ENCODE measurements around the gene MDM2.

Gene MDM2

DNA sequence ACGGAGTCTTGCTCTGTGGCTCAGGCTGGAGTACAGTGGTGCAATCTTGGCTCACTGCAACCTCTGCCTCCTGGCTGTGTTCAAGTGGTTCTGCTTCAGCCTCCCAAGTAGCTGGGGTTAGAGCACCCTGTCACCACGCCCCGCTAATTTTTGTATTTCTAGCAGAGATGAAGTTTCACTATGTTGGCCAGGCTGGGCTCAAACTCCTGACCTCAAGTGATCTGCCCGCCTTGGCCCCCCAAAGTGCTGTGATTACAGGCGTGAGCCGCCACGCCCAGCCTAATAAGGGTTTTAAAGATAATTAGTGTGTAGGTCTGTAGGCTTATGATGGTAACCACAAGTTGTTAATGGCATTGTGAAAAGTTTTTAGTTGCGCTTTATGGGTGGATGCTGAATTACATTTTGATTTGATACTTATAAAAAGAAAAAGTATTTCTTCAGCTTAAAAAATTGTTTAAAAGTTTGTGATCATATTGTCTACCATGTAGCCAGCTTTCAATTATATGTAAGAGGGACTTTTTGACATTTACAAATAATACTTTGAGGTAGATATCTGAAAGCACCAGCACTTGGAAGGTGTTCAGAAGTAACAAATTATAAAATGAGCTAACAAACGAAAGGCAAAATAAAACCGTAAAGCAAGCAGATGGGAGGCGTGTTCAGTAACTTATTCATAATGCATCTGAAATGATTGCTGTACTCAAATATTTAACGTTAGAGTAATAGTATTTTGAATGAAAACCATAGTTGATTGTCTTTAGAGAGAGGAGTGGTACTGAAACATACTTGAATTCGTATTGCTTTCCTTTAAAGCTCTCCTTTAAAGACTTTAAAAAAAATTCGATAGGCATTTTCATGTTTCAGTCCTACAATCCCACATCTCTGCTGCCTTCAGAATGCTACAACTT lies 37.1 kb downstream of the MDM2 start:
- Histone ChIP-seq H3K36me3 (ENCODE audit: control insufficient read depth in 1 of 2, insufficient read depth in 2 of 2, low read length in 2 of 2) (peaks cover 17 to 23% of the 10 kb centered on the region in 2 donors), H3K9me3 (ENCODE audit: control insufficient read depth in 1 of 2, low read length in 2 of 2) (no peaks in the 10 kb centered on the region), H3K27me3 (ENCODE audit: low read depth, low read length) (no peaks in the 10 kb centered on the region), H3K27ac (ENCODE audit: low read length) (no peak overlapping the region), H3K4me3 (ENCODE audit: low read depth in 1 of 2, low read length in 2 of 2) (no peak overlapping the region), H3K4me1 (ENCODE audit: control insufficient read depth in 1 of 2, insufficient read depth in 2 of 2, low read length in 2 of 2) (no peaks in the 10 kb centered on the region)

DNA sequence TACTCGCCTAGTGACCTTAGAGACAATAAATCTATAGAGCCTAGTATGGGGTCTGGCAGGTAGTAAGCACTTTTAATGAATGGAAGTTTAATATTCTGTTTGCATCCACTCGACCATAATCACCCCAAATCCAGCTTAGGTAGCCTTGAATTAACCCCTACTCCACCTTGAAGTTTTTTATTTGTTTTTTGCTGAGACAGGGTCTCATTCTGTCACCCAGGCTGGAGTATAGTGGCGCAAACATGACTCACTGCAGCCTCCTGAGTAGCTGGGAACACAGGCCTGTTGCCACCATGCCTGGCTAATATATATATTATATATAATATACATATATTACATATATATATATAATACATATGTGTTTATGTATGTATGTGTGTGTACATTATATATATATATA lies 38.8 kb downstream of the MDM2 start:
- Histone ChIP-seq H3K27ac (ENCODE audit: low read length) (no peak overlapping the region), H3K4me3 (ENCODE audit: low read depth in 1 of 2, low read length in 2 of 2) (no peak overlapping the region), H3K9me3 (ENCODE audit: control insufficient read depth in 1 of 2, low read length in 2 of 2) (no peaks in the 10 kb centered on the region), H3K27me3 (ENCODE audit: low read depth, low read length) (no peaks in the 10 kb centered on the region), H3K36me3 (ENCODE audit: control insufficient read depth in 1 of 2, insufficient read depth in 2 of 2, low read length in 2 of 2) (peaks cover 7 to 16% of the 10 kb centered on the region in 2 donors), H3K4me1 (ENCODE audit: control insufficient read depth in 1 of 2, insufficient read depth in 2 of 2, low read length in 2 of 2) (no peaks in the 10 kb centered on the region)

DNA sequence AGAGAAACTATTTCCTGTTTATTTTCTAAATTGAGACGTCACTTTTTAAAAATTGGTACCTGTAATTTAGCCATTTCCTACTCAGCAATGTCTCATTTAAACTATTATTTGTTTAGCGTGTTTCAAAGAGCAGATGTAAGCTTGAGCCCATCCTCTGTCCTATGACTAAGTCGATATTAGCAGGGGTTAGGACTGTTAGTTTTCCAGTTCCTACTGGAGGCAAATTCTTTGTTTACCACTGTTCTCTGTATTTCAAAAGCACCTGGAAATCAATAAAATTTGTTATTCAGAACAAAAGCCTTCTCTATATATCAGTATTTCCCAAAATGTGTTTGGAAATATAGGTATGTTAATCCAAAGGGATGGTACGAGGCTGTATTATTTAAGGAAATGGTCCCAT lies 42.4 kb downstream of the MDM2 start:
- H3K9me3 ChIP-seq (ENCODE audit: control insufficient read depth in 1 of 2, low read length in 2 of 2) = no peaks in the 10 kb centered on the region
- H3K4me1 ChIP-seq (ENCODE audit: control insufficient read depth in 1 of 2, insufficient read depth in 2 of 2, low read length in 2 of 2) = no peaks in the 10 kb centered on the region
- no peak overlapping the region for H3K4me3 ChIP-seq (ENCODE audit: low read depth in 1 of 2, low read length in 2 of 2)
- no peaks in the 10 kb centered on the region for H3K27me3 ChIP-seq (ENCODE audit: low read depth, low read length)
- H3K36me3 ChIP-seq (ENCODE audit: control insufficient read depth in 1 of 2, insufficient read depth in 2 of 2, low read length in 2 of 2) = no peaks in the 10 kb centered on the region
- H3K27ac ChIP-seq (ENCODE audit: low read length) = no peak overlapping the region

DNA sequence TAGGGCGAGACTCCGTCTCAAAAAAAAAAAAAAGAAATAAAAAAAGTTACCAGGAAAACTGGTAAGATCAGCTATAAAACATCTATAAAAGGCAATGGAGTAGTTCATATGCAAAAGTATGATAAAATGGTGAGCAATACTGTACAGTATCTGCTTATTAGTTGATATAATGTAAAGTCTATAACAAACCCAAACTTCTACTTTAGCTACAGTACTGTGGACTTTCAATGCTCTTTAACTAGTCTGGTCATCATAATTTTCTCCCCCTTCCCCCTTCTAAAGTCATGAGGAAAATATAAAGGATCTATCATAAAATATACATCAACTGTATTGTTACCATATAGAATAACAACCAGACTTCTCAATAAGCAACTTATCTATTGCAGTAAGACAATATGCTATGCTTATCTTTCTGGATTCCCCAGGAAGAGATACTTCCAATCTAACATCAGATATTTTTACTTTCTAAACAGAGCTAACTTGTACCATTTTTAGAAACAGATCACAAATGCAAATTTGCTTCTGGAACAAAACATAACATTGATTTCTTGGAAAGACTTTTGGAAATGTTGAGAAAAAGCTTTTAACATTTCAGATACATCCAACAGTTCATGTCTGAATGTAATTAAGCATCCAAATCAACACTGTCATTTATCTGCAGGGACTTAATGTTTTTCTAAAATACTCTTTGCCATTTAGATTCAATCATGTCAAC lies 43.8 kb downstream of the MDM2 start:
- H3K9me3 ChIP-seq (ENCODE audit: control insufficient read depth in 1 of 2, low read length in 2 of 2) = no peaks in the 10 kb centered on the region
- no peak overlapping the region for H3K27ac ChIP-seq (ENCODE audit: low read length)
- no peaks in the 10 kb centered on the region for H3K4me1 ChIP-seq (ENCODE audit: control insufficient read depth in 1 of 2, insufficient read depth in 2 of 2, low read length in 2 of 2)
- no peaks in the 10 kb centered on the region for H3K36me3 ChIP-seq (ENCODE audit: control insufficient read depth in 1 of 2, insufficient read depth in 2 of 2, low read length in 2 of 2)
- H3K4me3 ChIP-seq (ENCODE audit: low read depth in 1 of 2, low read length in 2 of 2) = no peak overlapping the region
- H3K27me3 ChIP-seq (ENCODE audit: low read depth, low read length) = no peaks in the 10 kb centered on the region

DNA sequence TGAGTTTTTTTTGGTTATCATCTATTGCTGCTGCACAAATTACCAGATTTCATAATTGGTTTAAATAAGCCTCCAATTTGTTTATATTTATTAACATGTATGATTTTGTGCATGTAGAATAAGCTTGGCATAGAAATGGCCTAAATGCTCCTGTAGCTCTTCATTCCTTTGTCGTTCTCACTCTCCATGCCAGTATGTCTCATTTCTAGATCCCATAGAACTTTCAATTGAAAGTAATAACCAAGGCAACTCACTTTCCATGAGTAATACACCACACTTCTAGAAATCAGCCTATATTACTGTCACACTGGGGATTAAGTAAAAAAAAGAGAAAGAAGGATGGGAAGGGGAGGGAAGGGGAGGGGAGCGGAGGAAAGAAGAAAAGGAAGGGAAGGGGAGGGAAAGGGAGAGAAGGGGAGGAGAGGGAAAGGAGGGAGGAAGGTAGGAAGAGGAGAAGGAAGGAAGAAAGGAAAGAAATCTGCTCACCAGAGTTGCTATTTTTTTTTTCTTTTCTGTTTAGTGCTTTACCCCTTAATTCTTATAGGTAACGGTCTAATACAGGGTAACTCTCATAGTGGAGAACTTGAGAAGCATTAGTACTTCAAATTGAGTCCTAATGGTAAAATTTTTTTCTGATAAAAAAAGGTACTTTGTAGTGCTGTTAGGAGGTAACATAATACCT lies 45.6 kb downstream of the MDM2 start:
- no peak overlapping the region for H3K4me3 ChIP-seq (ENCODE audit: low read depth in 1 of 2, low read length in 2 of 2)
- H3K27ac ChIP-seq (ENCODE audit: low read length) = no peak overlapping the region
- H3K9me3 ChIP-seq (ENCODE audit: control insufficient read depth in 1 of 2, low read length in 2 of 2) = no peaks in the 10 kb centered on the region
- no peaks in the 10 kb centered on the region for H3K27me3 ChIP-seq (ENCODE audit: low read depth, low read length)
- no peaks in the 10 kb centered on the region for H3K36me3 ChIP-seq (ENCODE audit: control insufficient read depth in 1 of 2, insufficient read depth in 2 of 2, low read length in 2 of 2)
- no peaks in the 10 kb centered on the region for H3K4me1 ChIP-seq (ENCODE audit: control insufficient read depth in 1 of 2, insufficient read depth in 2 of 2, low read length in 2 of 2)

DNA sequence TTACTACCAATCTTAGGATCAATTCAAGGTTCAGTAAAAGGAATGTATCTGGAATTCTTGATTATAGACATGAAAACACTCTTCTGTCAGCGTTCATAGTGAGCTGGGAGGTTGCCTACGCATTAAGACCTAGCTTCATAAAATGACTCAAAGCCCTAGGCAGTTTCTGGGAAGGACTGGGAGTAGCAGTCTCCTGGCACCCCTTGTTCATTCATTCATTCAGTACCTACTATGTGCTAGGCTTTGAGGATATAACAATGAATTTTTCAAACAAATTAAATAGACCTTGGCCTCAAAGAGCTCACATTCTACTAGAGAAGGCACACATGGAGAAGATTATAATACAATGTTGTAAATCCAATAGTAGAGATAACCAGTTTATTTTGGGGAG lies 46.1 kb downstream of the MDM2 start:
- Histone ChIP-seq H3K36me3 (ENCODE audit: control insufficient read depth in 1 of 2, insufficient read depth in 2 of 2, low read length in 2 of 2) (no peaks in the 10 kb centered on the region), H3K4me3 (ENCODE audit: low read depth in 1 of 2, low read length in 2 of 2) (no peak overlapping the region), H3K9me3 (ENCODE audit: control insufficient read depth in 1 of 2, low read length in 2 of 2) (no peaks in the 10 kb centered on the region), H3K27ac (ENCODE audit: low read length) (no peak overlapping the region), H3K27me3 (ENCODE audit: low read depth, low read length) (no peaks in the 10 kb centered on the region), H3K4me1 (ENCODE audit: control insufficient read depth in 1 of 2, insufficient read depth in 2 of 2, low read length in 2 of 2) (no peaks in the 10 kb centered on the region)

DNA sequence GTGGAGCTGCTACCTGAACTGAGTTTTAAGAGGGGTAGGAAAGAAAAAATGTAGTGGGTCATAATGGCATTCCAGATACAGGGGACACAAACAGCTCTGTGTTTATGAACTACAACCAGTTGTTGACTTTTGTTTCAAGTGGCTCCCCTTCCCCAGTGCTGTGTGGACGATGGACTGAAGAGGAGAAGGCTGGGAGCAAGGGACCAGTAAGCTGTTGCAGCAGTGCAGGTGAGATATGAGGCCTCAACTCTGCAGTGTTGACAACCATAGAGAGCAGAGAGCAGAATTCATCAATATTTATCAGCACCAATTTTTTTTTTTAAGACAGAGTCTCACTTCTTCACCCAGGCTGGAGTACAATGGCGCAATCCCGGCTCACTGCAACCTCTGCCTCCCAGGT lies 46.6 kb downstream of the MDM2 start:
- H3K4me3 ChIP-seq (ENCODE audit: low read depth in 1 of 2, low read length in 2 of 2) = no peak overlapping the region
- H3K9me3 ChIP-seq (ENCODE audit: control insufficient read depth in 1 of 2, low read length in 2 of 2) = no peaks in the 10 kb centered on the region
- H3K4me1 ChIP-seq (ENCODE audit: control insufficient read depth in 1 of 2, insufficient read depth in 2 of 2, low read length in 2 of 2) = no peaks in the 10 kb centered on the region
- H3K36me3 ChIP-seq (ENCODE audit: control insufficient read depth in 1 of 2, insufficient read depth in 2 of 2, low read length in 2 of 2) = no peaks in the 10 kb centered on the region
- H3K27me3 ChIP-seq (ENCODE audit: low read depth, low read length) = no peaks in the 10 kb centered on the region
- no peak overlapping the region for H3K27ac ChIP-seq (ENCODE audit: low read length)

DNA sequence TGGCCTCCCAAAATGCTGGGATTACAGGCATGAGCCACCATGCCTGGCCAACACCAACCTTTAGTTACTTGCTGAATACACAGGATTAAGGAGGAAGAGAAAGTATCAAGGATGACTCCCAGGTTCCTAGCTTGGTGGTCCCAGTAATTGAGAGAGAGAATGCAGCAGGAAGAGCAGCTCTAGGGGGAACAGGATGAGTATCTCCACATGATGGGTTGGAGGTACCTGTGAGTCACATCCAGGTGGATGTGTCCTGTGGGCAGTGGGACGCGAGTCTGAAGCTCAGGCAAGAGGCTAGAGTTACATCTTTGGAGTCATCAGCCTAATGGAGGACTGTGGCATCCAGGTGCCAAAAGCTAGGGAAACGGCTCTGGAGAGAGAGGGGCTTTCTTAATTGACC lies 47.1 kb downstream of the MDM2 start:
- Histone ChIP-seq H3K4me1 (ENCODE audit: control insufficient read depth in 1 of 2, insufficient read depth in 2 of 2, low read length in 2 of 2) (no peaks in the 10 kb centered on the region), H3K36me3 (ENCODE audit: control insufficient read depth in 1 of 2, insufficient read depth in 2 of 2, low read length in 2 of 2) (no peaks in the 10 kb centered on the region), H3K27ac (ENCODE audit: low read length) (no peak overlapping the region), H3K27me3 (ENCODE audit: low read depth, low read length) (no peaks in the 10 kb centered on the region), H3K4me3 (ENCODE audit: low read depth in 1 of 2, low read length in 2 of 2) (no peak overlapping the region), H3K9me3 (ENCODE audit: control insufficient read depth in 1 of 2, low read length in 2 of 2) (no peaks in the 10 kb centered on the region)

DNA sequence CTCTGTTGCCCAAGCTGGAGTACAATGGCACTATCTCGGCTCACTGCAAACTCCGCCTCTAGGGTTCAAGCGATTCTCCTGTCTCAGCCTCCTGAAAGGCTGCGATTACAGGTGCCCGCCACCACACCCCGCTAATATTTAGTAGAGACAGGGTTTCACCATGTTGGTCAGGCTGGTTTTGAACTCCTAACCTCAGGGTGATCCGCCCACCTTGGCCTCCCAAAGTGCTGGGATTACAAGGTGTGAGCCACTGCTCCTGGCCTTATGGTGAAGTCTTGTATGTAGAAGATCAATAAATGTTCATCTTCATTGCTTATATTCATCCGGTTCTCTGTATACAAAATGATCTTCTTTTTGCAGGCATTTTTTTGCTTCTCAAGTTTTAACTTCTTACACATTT lies 47.8 kb downstream of the MDM2 start:
- no peak overlapping the region for H3K27ac ChIP-seq (ENCODE audit: low read length)
- no peaks in the 10 kb centered on the region for H3K4me1 ChIP-seq (ENCODE audit: control insufficient read depth in 1 of 2, insufficient read depth in 2 of 2, low read length in 2 of 2)
- no peak overlapping the region for H3K4me3 ChIP-seq (ENCODE audit: low read depth in 1 of 2, low read length in 2 of 2)
- no peaks in the 10 kb centered on the region for H3K36me3 ChIP-seq (ENCODE audit: control insufficient read depth in 1 of 2, insufficient read depth in 2 of 2, low read length in 2 of 2)
- no peaks in the 10 kb centered on the region for H3K9me3 ChIP-seq (ENCODE audit: control insufficient read depth in 1 of 2, low read length in 2 of 2)
- no peaks in the 10 kb centered on the region for H3K27me3 ChIP-seq (ENCODE audit: low read depth, low read length)

DNA sequence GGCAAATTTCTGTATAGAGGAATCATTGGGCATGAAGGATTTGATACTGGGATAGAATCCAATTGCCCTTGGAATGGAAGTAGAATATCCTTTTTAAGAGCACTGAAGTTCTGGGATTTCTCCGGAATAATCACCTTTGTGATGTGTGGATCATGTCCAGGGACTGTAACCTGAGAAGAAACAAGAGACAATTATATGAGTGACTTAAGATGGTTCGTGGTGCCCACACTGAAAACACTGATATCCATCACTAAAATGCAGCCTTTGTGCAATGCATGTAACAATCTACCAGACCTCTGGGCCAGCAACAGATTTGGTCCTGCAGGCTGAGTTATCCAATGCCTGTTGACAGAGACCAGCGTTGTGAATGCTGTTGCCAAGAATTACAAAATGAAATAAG lies 48.5 kb downstream of the MDM2 start:
- Histone ChIP-seq H3K36me3 (ENCODE audit: control insufficient read depth in 1 of 2, insufficient read depth in 2 of 2, low read length in 2 of 2) (no peaks in the 10 kb centered on the region), H3K27ac (ENCODE audit: low read length) (no peak overlapping the region), H3K27me3 (ENCODE audit: low read depth, low read length) (no peaks in the 10 kb centered on the region), H3K9me3 (ENCODE audit: control insufficient read depth in 1 of 2, low read length in 2 of 2) (no peaks in the 10 kb centered on the region), H3K4me1 (ENCODE audit: control insufficient read depth in 1 of 2, insufficient read depth in 2 of 2, low read length in 2 of 2) (no peaks in the 10 kb centered on the region), H3K4me3 (ENCODE audit: low read depth in 1 of 2, low read length in 2 of 2) (no peak overlapping the region)

DNA sequence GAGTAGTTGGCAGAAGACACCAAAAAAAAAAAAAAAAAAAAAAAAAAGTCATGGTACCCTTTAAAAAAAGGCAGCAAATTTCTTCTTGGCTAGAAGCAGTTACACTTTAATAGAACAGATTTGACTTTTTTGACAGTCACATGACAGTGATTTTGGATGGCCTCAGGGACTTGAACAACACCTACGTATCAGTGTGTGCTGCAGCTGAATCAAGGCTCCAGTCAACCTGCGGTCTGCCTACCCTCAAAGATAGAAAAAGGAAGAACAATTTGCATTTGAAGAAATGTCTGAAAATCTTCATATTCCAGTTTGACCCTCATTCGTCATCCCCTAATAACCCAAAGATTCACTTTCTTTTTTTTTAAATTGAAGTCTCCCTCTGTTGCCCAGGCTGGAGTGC lies 53.9 kb downstream of the MDM2 start:
- Histone ChIP-seq H3K9me3 (ENCODE audit: control insufficient read depth in 1 of 2, low read length in 2 of 2) (no peaks in the 10 kb centered on the region), H3K4me1 (ENCODE audit: control insufficient read depth in 1 of 2, insufficient read depth in 2 of 2, low read length in 2 of 2) (no peaks in the 10 kb centered on the region), H3K4me3 (ENCODE audit: low read depth in 1 of 2, low read length in 2 of 2) (no peak overlapping the region), H3K36me3 (ENCODE audit: control insufficient read depth in 1 of 2, insufficient read depth in 2 of 2, low read length in 2 of 2) (no peaks in the 10 kb centered on the region), H3K27ac (ENCODE audit: low read length) (no peak overlapping the region), H3K27me3 (ENCODE audit: low read depth, low read length) (no peaks in the 10 kb centered on the region)

All from muscle layer of duodenum (tissue), 2 donors.